ENCODE data around the gene FLVCR1. TPM values are rescaled to one million over a fixed set of nuclear protein-coding genes. Genes with fewer than 3 reads are reported as not detected.
"Not testable (repeated sequence)": the region's sequence is repeated elsewhere in the genome, so short reads cannot be mapped to it uniquely, and the experiment has no call there.

FLVCR1 gene
- total and polyA plus RNA-seq, 2 donors from 2014 or later, result 2.9 to 6.8 TPM

DNA sequence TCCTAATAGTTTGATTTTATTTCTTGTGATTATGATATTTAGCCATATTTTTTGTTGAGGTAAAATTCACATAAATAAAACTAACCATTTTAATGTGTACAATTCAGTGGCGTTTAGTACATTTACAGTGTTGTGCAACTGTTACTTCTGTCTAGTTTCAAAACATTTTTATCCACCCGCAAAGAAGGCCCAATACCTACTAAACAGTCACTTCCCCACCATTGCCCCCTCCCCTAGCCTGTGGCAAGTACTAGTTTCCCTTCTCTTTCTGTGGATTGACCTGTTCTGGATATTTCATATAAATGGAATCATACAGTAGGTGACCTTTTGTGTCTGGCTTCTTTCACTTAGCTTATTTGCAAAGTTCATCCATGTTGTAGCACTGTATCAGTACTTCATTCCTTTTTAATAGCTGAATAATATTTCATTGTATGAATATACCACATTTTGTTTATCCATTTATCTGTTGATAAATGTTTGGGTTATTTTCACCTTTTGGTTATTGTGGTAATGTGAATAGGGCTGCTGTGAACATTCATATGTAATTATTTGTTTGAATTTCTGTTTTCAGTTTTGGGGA, 4.1 kb downstream of the FLVCR1 start:
- no peak overlapping the region for H3K4me3 ChIP-seq (ENCODE audit: low read length in 3 of 3)
- DNase-seq (no peak), FAIRE-seq (no peak)
- no peaks in the 10 kb centered on the region for H3K27me3 ChIP-seq (ENCODE audit: control insufficient read depth, insufficient read depth, low read length)
- no peak overlapping the region for H3K27ac ChIP-seq (ENCODE audit: low read depth in 2 of 2, low read length in 2 of 2)
- TF ChIP-seq, protein P1, sequence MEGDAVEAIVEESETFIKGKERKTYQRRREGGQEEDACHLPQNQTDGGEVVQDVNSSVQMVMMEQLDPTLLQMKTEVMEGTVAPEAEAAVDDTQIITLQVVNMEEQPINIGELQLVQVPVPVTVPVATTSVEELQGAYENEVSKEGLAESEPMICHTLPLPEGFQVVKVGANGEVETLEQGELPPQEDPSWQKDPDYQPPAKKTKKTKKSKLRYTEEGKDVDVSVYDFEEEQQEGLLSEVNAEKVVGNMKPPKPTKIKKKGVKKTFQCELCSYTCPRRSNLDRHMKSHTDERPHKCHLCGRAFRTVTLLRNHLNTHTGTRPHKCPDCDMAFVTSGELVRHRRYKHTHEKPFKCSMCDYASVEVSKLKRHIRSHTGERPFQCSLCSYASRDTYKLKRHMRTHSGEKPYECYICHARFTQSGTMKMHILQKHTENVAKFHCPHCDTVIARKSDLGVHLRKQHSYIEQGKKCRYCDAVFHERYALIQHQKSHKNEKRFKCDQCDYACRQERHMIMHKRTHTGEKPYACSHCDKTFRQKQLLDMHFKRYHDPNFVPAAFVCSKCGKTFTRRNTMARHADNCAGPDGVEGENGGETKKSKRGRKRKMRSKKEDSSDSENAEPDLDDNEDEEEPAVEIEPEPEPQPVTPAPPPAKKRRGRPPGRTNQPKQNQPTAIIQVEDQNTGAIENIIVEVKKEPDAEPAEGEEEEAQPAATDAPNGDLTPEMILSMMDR (IDR thresholded peaks at IDR 0.05; ENCODE audit: borderline replicate concordance, extremely low read depth, insufficient read depth), result no peak
- intact Hi-C loops (cut with DNase I), result no loop called here
- peaks cover 0 to 9% (median 7%) of the 10 kb centered on the region in 3 donors for H3K4me1 ChIP-seq (ENCODE audit: control insufficient read depth in 2 of 3, insufficient read depth in 2 of 3, low read depth in 1 of 3, low read length in 3 of 3)
- no peak overlapping the region for H3K9ac ChIP-seq (ENCODE audit: low read length in 3 of 3)
- peaks cover 0 to 4% (median 2%) of the 10 kb centered on the region in 3 donors for H3K36me3 ChIP-seq (ENCODE audit: control insufficient read depth in 2 of 3, insufficient read depth in 3 of 3, low read length in 3 of 3)
- H3K9me3 ChIP-seq (ENCODE audit: control insufficient read depth in 2 of 3, insufficient read depth in 1 of 3, low read length in 3 of 3), result no peaks in the 10 kb centered on the region

DNA sequence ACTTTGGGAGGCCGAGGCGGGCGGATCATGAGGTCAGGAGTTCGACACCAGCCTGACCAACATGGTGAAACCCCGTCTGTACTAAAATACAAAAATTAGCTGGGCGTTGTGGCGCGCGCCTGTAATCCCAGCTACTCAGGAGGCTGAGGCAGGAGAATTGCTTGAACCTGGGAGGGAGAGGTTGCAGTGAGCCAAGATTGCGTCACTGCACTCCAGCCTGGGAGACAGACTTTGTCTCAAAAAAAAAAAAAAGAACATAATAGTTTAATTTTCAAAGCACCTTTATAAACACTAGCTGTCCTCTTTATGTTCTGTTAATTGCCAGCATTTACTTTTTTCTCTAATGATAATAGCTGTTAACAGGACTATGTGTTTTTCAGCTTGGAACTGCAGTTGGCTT, 5.3 kb downstream of the FLVCR1 start:
- H3K4me3 ChIP-seq (ENCODE audit: low read length in 3 of 3); H3K9ac ChIP-seq (ENCODE audit: low read length in 3 of 3); intact Hi-C loops (cut with DNase I); H3K36me3 ChIP-seq (ENCODE audit: control insufficient read depth in 2 of 3, insufficient read depth in 3 of 3, low read length in 3 of 3); H3K27ac ChIP-seq (ENCODE audit: low read depth in 2 of 2, low read length in 2 of 2); H3K4me1 ChIP-seq (ENCODE audit: control insufficient read depth in 2 of 3, insufficient read depth in 2 of 3, low read depth in 1 of 3, low read length in 3 of 3); FAIRE-seq; H3K27me3 ChIP-seq (ENCODE audit: control insufficient read depth, insufficient read depth, low read length); DNase-seq; H3K9me3 ChIP-seq (ENCODE audit: control insufficient read depth in 2 of 3, insufficient read depth in 1 of 3, low read length in 3 of 3): not testable (repeated sequence)

DNA sequence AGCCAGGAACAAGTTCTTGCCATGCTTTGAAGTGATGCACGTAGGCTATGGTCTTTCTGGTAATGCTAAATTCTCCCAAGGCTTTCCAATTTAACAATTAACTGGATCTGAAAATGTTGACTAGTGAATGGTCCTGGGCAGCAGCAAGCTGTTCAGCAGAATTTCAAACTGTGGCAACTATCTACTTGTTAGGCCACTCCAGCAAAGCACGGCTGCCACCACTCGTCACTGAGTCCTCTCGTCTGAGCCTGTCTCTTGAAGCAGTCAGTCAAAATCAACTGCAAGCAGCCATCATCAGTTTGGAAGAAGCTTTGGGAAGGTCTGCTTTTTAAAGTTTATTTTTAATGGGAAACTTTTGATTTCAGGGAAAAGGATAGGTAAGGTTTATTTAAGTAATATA, 6.1 kb downstream of the FLVCR1 start:
- Histone ChIP-seq H3K9me3 (ENCODE audit: control insufficient read depth in 2 of 3, insufficient read depth in 1 of 3, low read length in 3 of 3) (no peaks in the 10 kb centered on the region), H3K4me3 (ENCODE audit: low read length in 3 of 3) (no peak overlapping the region), H3K27ac (ENCODE audit: low read depth in 2 of 2, low read length in 2 of 2) (no peak overlapping the region), H3K9ac (ENCODE audit: low read length in 3 of 3) (no peak overlapping the region), H3K27me3 (ENCODE audit: control insufficient read depth, insufficient read depth, low read length) (no peaks in the 10 kb centered on the region), H3K4me1 (ENCODE audit: control insufficient read depth in 2 of 3, insufficient read depth in 2 of 3, low read depth in 1 of 3, low read length in 3 of 3) (peaks cover 0 to 7% (median 2%) of the 10 kb centered on the region in 3 donors), H3K36me3 (ENCODE audit: control insufficient read depth in 2 of 3, insufficient read depth in 3 of 3, low read length in 3 of 3) (peaks cover 0 to 4% (median 2%) of the 10 kb centered on the region in 3 donors)
- intact Hi-C loops (cut with DNase I), result no loop called here
- DNase-seq (no peak), FAIRE-seq (no peak)
- TF ChIP-seq, protein P1 (IDR thresholded peaks at IDR 0.05; ENCODE audit: borderline replicate concordance, extremely low read depth, insufficient read depth), result no peak

DNA sequence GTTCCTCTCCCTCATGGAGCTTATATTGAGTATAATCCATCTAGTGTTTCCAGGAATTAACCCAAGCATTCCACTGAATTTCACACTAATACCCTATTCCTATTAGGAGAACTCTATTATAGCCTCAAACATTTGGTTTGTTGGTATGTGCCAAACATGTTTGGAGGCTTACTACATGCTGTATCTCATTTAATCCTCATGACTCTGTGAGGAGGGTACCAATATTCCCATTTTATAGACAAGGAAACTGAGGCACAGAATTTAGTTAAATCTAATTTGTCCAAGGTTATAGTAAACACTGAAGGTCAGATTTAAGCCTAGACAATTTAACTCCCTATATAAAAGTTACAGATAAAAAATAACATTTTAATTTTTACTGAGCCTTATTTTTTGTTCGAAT, 9.1 kb downstream of the FLVCR1 start:
- H3K36me3 ChIP-seq (ENCODE audit: control insufficient read depth in 2 of 3, insufficient read depth in 3 of 3, low read length in 3 of 3), result peaks cover 0 to 4% (median 4%) of the 10 kb centered on the region in 3 donors
- TF ChIP-seq, protein P1 (IDR thresholded peaks at IDR 0.05; ENCODE audit: borderline replicate concordance, extremely low read depth, insufficient read depth), result no peak
- FAIRE-seq (no peak), DNase-seq (no peak)
- H3K9me3 ChIP-seq (ENCODE audit: control insufficient read depth in 2 of 3, insufficient read depth in 1 of 3, low read length in 3 of 3), result no peaks in the 10 kb centered on the region
- H3K27ac ChIP-seq (ENCODE audit: low read depth in 2 of 2, low read length in 2 of 2), result no peak overlapping the region
- no peak overlapping the region for H3K9ac ChIP-seq (ENCODE audit: low read length in 3 of 3)
- no peaks in the 10 kb centered on the region for H3K27me3 ChIP-seq (ENCODE audit: control insufficient read depth, insufficient read depth, low read length)
- no peaks in the 10 kb centered on the region for H3K4me1 ChIP-seq (ENCODE audit: control insufficient read depth in 2 of 3, insufficient read depth in 2 of 3, low read depth in 1 of 3, low read length in 3 of 3)
- no peak overlapping the region for H3K4me3 ChIP-seq (ENCODE audit: low read length in 3 of 3)
- intact Hi-C loops (cut with DNase I), result no loop called here
